Measurements from ENCODE around the gene THAP4. TPM values are rescaled to one million over a fixed set of nuclear protein-coding genes. Genes with fewer than 3 reads are reported as not detected.

Gene THAP4
- total RNA-seq, 1 experiment from 2014 or later = 71.2 TPM

DNA sequence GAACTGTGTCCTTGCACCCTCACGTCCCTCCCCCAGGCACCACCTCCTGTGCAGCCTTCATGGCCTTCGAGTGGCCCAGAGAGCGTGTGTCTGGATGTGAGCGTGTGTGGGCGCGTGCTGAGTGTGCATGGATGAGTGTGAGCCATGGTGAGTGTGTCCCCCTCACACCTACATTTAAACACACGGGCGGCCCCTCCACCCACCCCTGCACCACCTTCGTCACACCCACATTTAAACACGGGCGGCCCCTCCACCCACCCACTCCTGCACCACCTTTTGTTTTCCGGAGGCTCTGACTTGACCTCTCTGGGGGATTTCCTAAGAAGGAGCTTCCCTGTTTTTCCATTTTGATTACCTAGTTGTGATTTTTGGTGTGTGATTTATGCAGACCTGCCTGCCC lies 31.9 kb upstream of the THAP4 start:
- 0 out of 2 replicates have a peak, but pooled peaks cover 3% of the 10 kb centered on the region for H4K20me1 ChIP-seq (ENCODE audit: insufficient read depth)

DNA sequence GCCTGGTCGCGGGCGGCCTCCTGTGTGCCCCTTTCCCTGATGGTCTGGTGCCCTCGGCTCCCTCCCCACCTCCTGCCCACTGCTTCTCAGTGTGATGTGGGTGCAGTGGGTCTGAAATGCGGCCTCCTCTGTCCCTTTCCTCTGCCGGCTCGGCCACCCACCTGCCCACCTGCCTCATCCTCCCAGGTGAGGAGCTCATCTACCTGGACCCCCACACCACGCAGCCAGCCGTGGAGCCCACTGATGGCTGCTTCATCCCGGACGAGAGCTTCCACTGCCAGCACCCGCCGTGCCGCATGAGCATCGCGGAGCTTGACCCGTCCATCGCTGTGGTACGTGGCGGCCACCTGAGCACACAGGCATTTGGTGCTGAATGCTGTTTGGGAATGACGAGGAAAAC lies 31.4 kb upstream of the THAP4 start:
- ChIA-PET CTCF (no interaction called here), RAD21 (ENCODE audit: low non-redundant PET in 1 of 2, low total read pairs in 2 of 2, uncharacterized antibody in 2 of 2, unreplicated experiment in 2 of 2) (no interaction called here), POLR2A (no interaction called here)
- Histone ChIP-seq H3K4me3 (replicated peaks in 1 of 2; ENCODE audit: low read depth in 1 of 2, low read length in 2 of 2) (no peak overlapping the region), H3K36me3 (ENCODE audit: control insufficient read depth in 1 of 2, insufficient read depth in 2 of 2, low read length in 2 of 2) (peaks cover 12 to 15% of the 10 kb centered on the region in 2 experiments; a peak in 3 of 4 replicates), H3K4me2 (ENCODE audit: low read length) (no peak overlapping the region), H3K79me2 (ENCODE audit: insufficient read depth, low read length) (no peaks in the 10 kb centered on the region), H3K27me3 (ENCODE audit: insufficient read depth, low read length) (no peaks in the 10 kb centered on the region), H3K9me2 (ENCODE audit: insufficient read depth) (no peaks in the 10 kb centered on the region), H2AFZ (ENCODE audit: low read depth, low read length, poor library complexity, severe bottlenecking) (no peak overlapping the region), H3K4me1 (ENCODE audit: control insufficient read depth in 1 of 2, insufficient read depth in 2 of 2, low read length in 2 of 2) (peaks cover 0 to 5% of the 10 kb centered on the region in 2 experiments; a peak in 1 of 4 replicates), H4K20me1 (ENCODE audit: insufficient read depth) (0 out of 2 replicates have a peak, but pooled peaks cover 3% of the 10 kb centered on the region), H3K27ac (ENCODE audit: low read depth, low read length) (no peak overlapping the region), H3K9ac (ENCODE audit: low read length) (no peak overlapping the region), H3K9me3 (ENCODE audit: control insufficient read depth in 1 of 2, insufficient read depth in 1 of 2, low read depth in 1 of 2, low read length in 2 of 2) (no peaks in the 10 kb centered on the region)
- DNase-seq (ENCODE audit: low read depth, low spot score) (no peak), ATAC-seq (no peak)
- no TSS peak for BruUV-seq (replicated peaks)
- intact Hi-C loops (cut with micrococcal nuclease) = no loop called here
- TF ChIP-seq SRF (IDR thresholded peaks at IDR 0.05; ENCODE audit: low read depth) = no peak
- TF ChIP-seq ELF1 (IDR thresholded peaks at IDR 0.05; ENCODE audit: borderline replicate concordance, low read depth) = no peak
- TF ChIP-seq EZH2phosphoT487 (IDR thresholded peaks at IDR 0.05; ENCODE audit: borderline replicate concordance) = no peak
- no peak for TF ChIP-seq EGR1 (IDR thresholded peaks at IDR 0.05; ENCODE audit: low read depth)
- TF ChIP-seq JUND (IDR thresholded peaks at IDR 0.05) = no peak
- no peak for TF ChIP-seq ZNF274 (IDR thresholded peaks at IDR 0.05; ENCODE audit: low read depth, low read length)
- no peak for TF ChIP-seq CEBPB (IDR thresholded peaks at IDR 0.05; ENCODE audit: low read depth)
- TF ChIP-seq TCF7L2 (IDR thresholded peaks at IDR 0.05; ENCODE audit: borderline replicate concordance, extremely low read depth, insufficient read depth, insufficient read length) = no peak
- no peak for TF ChIP-seq SIN3A (IDR thresholded peaks at IDR 0.05; ENCODE audit: low read depth)
- TF ChIP-seq, protein P1, sequence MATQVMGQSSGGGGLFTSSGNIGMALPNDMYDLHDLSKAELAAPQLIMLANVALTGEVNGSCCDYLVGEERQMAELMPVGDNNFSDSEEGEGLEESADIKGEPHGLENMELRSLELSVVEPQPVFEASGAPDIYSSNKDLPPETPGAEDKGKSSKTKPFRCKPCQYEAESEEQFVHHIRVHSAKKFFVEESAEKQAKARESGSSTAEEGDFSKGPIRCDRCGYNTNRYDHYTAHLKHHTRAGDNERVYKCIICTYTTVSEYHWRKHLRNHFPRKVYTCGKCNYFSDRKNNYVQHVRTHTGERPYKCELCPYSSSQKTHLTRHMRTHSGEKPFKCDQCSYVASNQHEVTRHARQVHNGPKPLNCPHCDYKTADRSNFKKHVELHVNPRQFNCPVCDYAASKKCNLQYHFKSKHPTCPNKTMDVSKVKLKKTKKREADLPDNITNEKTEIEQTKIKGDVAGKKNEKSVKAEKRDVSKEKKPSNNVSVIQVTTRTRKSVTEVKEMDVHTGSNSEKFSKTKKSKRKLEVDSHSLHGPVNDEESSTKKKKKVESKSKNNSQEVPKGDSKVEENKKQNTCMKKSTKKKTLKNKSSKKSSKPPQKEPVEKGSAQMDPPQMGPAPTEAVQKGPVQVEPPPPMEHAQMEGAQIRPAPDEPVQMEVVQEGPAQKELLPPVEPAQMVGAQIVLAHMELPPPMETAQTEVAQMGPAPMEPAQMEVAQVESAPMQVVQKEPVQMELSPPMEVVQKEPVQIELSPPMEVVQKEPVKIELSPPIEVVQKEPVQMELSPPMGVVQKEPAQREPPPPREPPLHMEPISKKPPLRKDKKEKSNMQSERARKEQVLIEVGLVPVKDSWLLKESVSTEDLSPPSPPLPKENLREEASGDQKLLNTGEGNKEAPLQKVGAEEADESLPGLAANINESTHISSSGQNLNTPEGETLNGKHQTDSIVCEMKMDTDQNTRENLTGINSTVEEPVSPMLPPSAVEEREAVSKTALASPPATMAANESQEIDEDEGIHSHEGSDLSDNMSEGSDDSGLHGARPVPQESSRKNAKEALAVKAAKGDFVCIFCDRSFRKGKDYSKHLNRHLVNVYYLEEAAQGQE (IDR thresholded peaks at IDR 0.05; ENCODE audit: low read depth) = no peak

More for the DNA sequence above, 31.9 kb upstream of the THAP4 start:
- peaks cover 12 to 15% of the 10 kb centered on the region in 2 experiments; a peak in 3 of 4 replicates for H3K36me3 ChIP-seq (ENCODE audit: control insufficient read depth in 1 of 2, insufficient read depth in 2 of 2, low read length in 2 of 2)
- H3K4me2 ChIP-seq (ENCODE audit: low read length) = no peak overlapping the region
- H3K9ac ChIP-seq (ENCODE audit: low read length) = no peak overlapping the region
- no peak overlapping the region for H3K27ac ChIP-seq (ENCODE audit: low read depth, low read length)
- DNase-seq (ENCODE audit: low read depth, low spot score) = no peak
- peaks cover 0 to 6% of the 10 kb centered on the region in 2 experiments; a peak in 2 of 4 replicates for H3K4me1 ChIP-seq (ENCODE audit: control insufficient read depth in 1 of 2, insufficient read depth in 2 of 2, low read length in 2 of 2)
- intact Hi-C loops (cut with micrococcal nuclease) = no loop called here
- no peak for ATAC-seq
- H3K27me3 ChIP-seq (ENCODE audit: insufficient read depth, low read length) = no peaks in the 10 kb centered on the region
- BruUV-seq (replicated peaks) = no TSS peak
- H2AFZ ChIP-seq (ENCODE audit: low read depth, low read length, poor library complexity, severe bottlenecking) = no peak overlapping the region
- ChIA-PET RAD21 (ENCODE audit: low non-redundant PET in 1 of 2, low total read pairs in 2 of 2, uncharacterized antibody in 2 of 2, unreplicated experiment in 2 of 2) (no interaction called here), CTCF (no interaction called here), POLR2A (no interaction called here)
- H3K4me3 ChIP-seq (replicated peaks in 1 of 2; ENCODE audit: low read depth in 1 of 2, low read length in 2 of 2) = no peak overlapping the region
- no peak for TF ChIP-seq POLR2A (IDR thresholded peaks at IDR 0.05; ENCODE audit: borderline replicate concordance, extremely low read depth, insufficient read depth, insufficient read length)
- TF ChIP-seq CBX3 (IDR thresholded peaks at IDR 0.05; ENCODE audit: low read depth) = no peak
- no peak for TF ChIP-seq ELF1 (IDR thresholded peaks at IDR 0.05; ENCODE audit: borderline replicate concordance, low read depth)
- TF ChIP-seq, protein P2, sequence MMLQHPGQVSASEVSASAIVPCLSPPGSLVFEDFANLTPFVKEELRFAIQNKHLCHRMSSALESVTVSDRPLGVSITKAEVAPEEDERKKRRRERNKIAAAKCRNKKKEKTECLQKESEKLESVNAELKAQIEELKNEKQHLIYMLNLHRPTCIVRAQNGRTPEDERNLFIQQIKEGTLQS (IDR thresholded peaks at IDR 0.05) = no peak
- TF ChIP-seq, protein P3, sequence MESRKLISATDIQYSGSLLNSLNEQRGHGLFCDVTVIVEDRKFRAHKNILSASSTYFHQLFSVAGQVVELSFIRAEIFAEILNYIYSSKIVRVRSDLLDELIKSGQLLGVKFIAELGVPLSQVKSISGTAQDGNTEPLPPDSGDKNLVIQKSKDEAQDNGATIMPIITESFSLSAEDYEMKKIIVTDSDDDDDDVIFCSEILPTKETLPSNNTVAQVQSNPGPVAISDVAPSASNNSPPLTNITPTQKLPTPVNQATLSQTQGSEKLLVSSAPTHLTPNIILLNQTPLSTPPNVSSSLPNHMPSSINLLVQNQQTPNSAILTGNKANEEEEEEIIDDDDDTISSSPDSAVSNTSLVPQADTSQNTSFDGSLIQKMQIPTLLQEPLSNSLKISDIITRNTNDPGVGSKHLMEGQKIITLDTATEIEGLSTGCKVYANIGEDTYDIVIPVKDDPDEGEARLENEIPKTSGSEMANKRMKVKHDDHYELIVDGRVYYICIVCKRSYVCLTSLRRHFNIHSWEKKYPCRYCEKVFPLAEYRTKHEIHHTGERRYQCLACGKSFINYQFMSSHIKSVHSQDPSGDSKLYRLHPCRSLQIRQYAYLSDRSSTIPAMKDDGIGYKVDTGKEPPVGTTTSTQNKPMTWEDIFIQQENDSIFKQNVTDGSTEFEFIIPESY (IDR thresholded peaks at IDR 0.05; ENCODE audit: extremely low read depth, insufficient replicate concordance, low read length) = no peak
- no peak for TF ChIP-seq FOSL1 (IDR thresholded peaks at IDR 0.05; ENCODE audit: low read depth)
- TF ChIP-seq JUND (IDR thresholded peaks at IDR 0.05) = no peak
- TF ChIP-seq SIN3A (IDR thresholded peaks at IDR 0.05; ENCODE audit: low read depth) = no peak
- TF ChIP-seq RAD21 (IDR thresholded peaks at IDR 0.05; ENCODE audit: low read depth) = no peak
- TF ChIP-seq SRF (IDR thresholded peaks at IDR 0.05; ENCODE audit: low read depth) = no peak
- no peaks in the 10 kb centered on the region for H3K9me2 ChIP-seq (ENCODE audit: insufficient read depth)
- H3K79me2 ChIP-seq (ENCODE audit: insufficient read depth, low read length) = no peaks in the 10 kb centered on the region
- no peaks in the 10 kb centered on the region for H3K9me3 ChIP-seq (ENCODE audit: control insufficient read depth in 1 of 2, insufficient read depth in 1 of 2, low read depth in 1 of 2, low read length in 2 of 2)

Data from HCT116 (cell line).